Neutrophil (primary cell): ENCODE data around the gene SYDE1.

Experiments used
- H3K27ac ChIP-seq: fragments of 200-600 bp; sonication (generic); 2 replicates; pipeline ENCODE4 v1.5.1; 2016; ENCODE audit warnings: mild to moderate bottlenecking, moderate library complexity
- H3K27me3 ChIP-seq: fragments of 200-600 bp; sonication (generic); 2 replicates; pipeline ENCODE4 v1.6.0; 2016; ENCODE audit warnings: mild to moderate bottlenecking
- H3K36me3 ChIP-seq: fragments of 200-600 bp; sonication (generic); 2 replicates; pipeline ENCODE4 v1.5.1; 2017
- H3K4me1 ChIP-seq, 2 experiments: fragments of 200-600 bp in 1 of 2; sonication (generic) in 1 of 2; 1 replicate in 1 of 2; 2 replicates in 1 of 2; pipeline versions ENCODE4 v1.5.1 to v1.6.1; 2013 to 2016; ENCODE audit warnings: low read depth in 1 of 2, low read length in 1 of 2, mild to moderate bottlenecking in 1 of 2, moderate library complexity in 1 of 2; ENCODE audit not compliant: control insufficient read depth in 1 of 2, insufficient read depth in 1 of 2
- H3K4me3 ChIP-seq, 2 experiments: fragments of 200-600 bp in 1 of 2; sonication (generic) in 1 of 2; 1 replicate in 1 of 2; 2 replicates in 1 of 2; pipeline ENCODE4 v1.5.1; 2013 to 2016; ENCODE audit warnings: low read depth in 1 of 2, low read length in 1 of 2, mild to moderate bottlenecking in 1 of 2, moderate library complexity in 1 of 2
- H3K9me3 ChIP-seq: fragments of 200-600 bp; sonication (generic); 2 replicates; pipeline ENCODE4 v1.5.1; 2016
- TF ChIP-seq, protein P1 (sequence below): fragments of 200-600 bp; sonication (generic); IDR thresholded peaks from 2 replicates; pipeline ENCODE4 v1.5.1; 2016; ENCODE audit warnings: antibody characterized with exemption

Gene SYDE1

DNA sequence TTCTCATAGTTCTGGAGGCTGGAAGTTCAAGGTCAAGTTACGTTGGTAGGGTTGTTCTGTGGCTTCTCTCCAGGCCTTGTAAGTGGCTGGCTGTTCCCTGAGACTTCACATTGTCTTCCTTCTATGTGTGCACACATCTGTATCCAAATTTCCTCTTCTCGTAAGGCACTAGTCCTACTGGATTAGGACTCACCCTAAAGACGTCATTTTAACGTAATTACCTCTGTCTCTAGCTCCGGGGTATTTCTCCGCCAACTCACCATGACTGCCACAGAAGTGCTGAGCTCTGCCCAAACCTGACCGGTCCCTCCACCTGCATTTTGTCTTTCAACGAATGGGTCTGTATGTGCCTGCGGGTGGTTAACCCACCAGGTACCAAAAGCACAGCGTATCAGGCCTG lies 8.7 kb upstream of the SYDE1 start:
- TF ChIP-seq, protein P1, sequence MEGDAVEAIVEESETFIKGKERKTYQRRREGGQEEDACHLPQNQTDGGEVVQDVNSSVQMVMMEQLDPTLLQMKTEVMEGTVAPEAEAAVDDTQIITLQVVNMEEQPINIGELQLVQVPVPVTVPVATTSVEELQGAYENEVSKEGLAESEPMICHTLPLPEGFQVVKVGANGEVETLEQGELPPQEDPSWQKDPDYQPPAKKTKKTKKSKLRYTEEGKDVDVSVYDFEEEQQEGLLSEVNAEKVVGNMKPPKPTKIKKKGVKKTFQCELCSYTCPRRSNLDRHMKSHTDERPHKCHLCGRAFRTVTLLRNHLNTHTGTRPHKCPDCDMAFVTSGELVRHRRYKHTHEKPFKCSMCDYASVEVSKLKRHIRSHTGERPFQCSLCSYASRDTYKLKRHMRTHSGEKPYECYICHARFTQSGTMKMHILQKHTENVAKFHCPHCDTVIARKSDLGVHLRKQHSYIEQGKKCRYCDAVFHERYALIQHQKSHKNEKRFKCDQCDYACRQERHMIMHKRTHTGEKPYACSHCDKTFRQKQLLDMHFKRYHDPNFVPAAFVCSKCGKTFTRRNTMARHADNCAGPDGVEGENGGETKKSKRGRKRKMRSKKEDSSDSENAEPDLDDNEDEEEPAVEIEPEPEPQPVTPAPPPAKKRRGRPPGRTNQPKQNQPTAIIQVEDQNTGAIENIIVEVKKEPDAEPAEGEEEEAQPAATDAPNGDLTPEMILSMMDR = no peak
- H3K4me1 ChIP-seq = no peaks in the 10 kb centered on the region
- no peaks in the 10 kb centered on the region for H3K36me3 ChIP-seq
- no peak overlapping the region for H3K4me3 ChIP-seq
- no peaks in the 10 kb centered on the region for H3K9me3 ChIP-seq
- peaks cover 15% of the 10 kb centered on the region for H3K27me3 ChIP-seq
- no peak overlapping the region for H3K27ac ChIP-seq

DNA sequence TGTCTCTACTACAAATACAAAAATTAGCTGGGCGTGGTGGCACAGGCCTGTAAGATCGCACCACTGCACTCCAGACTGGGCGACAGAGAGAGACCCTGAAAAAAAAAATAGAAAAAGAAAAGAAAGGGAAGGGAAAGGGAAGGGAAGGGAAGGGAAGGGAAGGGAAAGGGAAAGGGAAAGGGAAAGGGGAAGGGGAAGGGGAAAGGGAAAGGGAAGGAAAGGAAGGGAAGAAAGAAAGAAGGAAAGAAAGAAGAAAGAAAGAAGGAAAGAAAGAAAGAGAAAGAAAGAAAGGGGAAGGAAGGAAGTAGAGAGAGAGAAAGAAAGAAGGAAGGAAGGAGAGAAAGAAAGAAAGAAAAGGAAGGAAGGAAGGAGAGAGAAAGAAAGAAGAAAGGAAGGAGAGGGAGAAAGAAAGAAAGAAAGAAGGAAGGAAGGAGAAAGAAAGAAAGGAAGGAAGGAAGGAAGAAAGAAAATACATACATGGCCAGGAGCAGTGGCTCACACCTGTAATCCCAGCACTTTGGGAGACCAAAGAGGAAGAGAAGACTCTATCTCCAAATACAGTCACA lies 8.1 kb upstream of the SYDE1 start:
- TF ChIP-seq, protein P1 = no peak
- no peaks in the 10 kb centered on the region for H3K4me1 ChIP-seq
- H3K36me3 ChIP-seq = no peaks in the 10 kb centered on the region
- no peak overlapping the region for H3K4me3 ChIP-seq
- no peaks in the 10 kb centered on the region for H3K9me3 ChIP-seq
- H3K27ac ChIP-seq = no peak overlapping the region
- H3K27me3 ChIP-seq = peaks cover 20% of the 10 kb centered on the region

DNA sequence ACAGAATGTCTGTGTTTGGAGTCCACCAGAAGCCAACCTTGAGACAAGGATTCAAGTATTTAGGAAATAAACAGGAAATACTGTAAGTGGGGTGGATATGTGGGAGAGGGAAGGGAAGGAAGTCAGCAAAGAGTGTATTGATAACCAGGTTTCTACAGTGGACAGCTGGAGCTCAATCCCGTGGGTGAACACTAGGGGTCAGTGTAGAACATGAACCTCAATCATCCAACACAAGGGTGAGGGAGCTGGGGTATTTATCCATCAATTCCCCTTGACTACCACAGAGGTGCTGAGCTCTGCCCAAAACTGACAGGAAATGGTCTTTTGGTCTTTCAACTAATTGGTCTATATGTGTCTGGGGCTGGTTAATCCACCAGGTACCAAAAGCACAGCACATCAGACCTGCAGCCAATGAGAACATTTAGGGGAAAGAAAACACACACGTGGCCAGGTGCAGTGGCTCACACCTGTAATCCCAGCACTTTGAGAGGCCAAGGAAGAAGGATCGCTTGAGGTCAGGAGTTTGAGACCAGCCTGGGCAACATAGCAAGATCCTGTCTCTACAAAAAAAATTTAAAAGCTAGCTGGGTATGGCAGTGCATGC lies 5.6 kb upstream of the SYDE1 start:
- TF ChIP-seq, protein P1 = peak; percentile 52
- no peaks in the 10 kb centered on the region for H3K4me1 ChIP-seq
- no peaks in the 10 kb centered on the region for H3K9me3 ChIP-seq
- no peak overlapping the region for H3K27ac ChIP-seq
- peaks cover 30% of the 10 kb centered on the region for H3K27me3 ChIP-seq
- H3K4me3 ChIP-seq = no peak overlapping the region
- H3K36me3 ChIP-seq = no peaks in the 10 kb centered on the region

DNA sequence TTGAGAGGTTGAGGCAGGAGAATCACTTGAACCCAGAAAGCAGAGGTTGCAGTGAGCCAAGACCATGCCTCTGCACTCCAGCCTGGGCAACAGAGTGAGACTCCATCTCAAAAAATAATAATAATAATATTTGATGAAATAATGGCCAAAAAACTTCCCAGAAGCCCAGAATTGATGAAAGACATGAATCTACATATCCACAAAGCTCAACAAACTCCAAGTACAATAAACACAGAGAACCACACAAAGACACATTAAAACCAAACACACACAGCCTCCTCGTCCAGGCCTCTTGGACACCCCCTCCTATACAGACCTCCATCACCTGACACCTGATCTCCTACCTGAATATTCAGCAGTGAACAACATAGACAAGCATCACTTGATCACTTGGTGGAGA lies 3.2 kb upstream of the SYDE1 start:
- Histone ChIP-seq H3K27me3 (peaks cover 54% of the 10 kb centered on the region), H3K4me3 (no peak overlapping the region), H3K4me1 (no peaks in the 10 kb centered on the region), H3K9me3 (no peaks in the 10 kb centered on the region), H3K27ac (no peak overlapping the region), H3K36me3 (no peaks in the 10 kb centered on the region)
- TF ChIP-seq, protein P1 = no peak

DNA sequence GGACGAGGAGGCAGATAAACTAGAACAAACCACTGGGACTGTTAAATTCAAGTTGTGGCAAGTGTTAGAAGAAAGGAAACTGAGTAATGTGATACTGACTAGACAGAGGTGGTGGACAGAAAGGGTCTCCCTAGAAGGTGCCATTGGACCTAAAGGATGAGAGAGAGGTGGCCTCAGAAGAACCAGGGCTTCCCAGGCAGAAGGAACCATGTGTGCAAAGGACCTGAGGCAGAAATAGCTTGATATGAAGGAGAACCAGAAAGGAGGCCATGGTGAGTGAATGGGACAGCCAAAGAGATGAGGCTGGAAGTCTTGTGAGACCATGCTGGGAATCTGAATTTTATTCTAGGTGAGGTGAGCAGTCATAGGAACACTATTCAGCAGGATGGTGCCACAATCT lies 2.8 kb upstream of the SYDE1 start:
- Histone ChIP-seq H3K27ac (no peak overlapping the region), H3K27me3 (peaks cover 58% of the 10 kb centered on the region), H3K36me3 (no peaks in the 10 kb centered on the region), H3K4me3 (no peak overlapping the region), H3K9me3 (no peaks in the 10 kb centered on the region), H3K4me1 (no peaks in the 10 kb centered on the region)
- TF ChIP-seq, protein P1 = no peak
